Stimulated activated CD8-positive, alpha-beta memory T cell treated with anti-CD3 and anti-CD28 coated beads, Interleukin-7, amount 100 ng/mL, for 24 hours (primary cell): ENCODE measurements around the gene SLC25A25.
"Not testable (repeated sequence)": the region's sequence is repeated elsewhere in the genome, so short reads cannot be mapped to it uniquely, and the experiment has no call there.

Experiments
- DNase-seq: peaks from one replicate; pipeline ENCODE4 v3.0.0-alpha.2; 2020; ENCODE audit warnings: low read depth

The SLC25A25 gene

GRCh38 chr9:128124873-128125579 is 57.0 kb downstream of the SLC25A25 start:
- DNase-seq: no peak

- no peak for DNase-seq
Measured at GRCh38 chr9:128125580-128126354, 57.7 kb downstream of the SLC25A25 start.

GRCh38 chr9:128127568-128127989 is 59.5 kb downstream of the SLC25A25 start, which contains the start of gene PTGES2:
Gene PTGES2, minus strand, starts transcription at chr9:128127729. Its CDS starts 12 bp downstream, at chr9:128127717.
- DNase-seq: peak; percentile 57

- peak; percentile 65 for DNase-seq
Measured at GRCh38 chr9:128127990-128128835, 60.2 kb downstream of the SLC25A25 start.

- DNase-seq: no peak
Measured at GRCh38 chr9:128128836-128129590, 61.0 kb downstream of the SLC25A25 start.

GRCh38 chr9:128129976-128130590 is 62.1 kb downstream of the SLC25A25 start:
- not testable (repeated sequence) for DNase-seq

GRCh38 chr9:128130651-128131050 is 62.6 kb downstream of the SLC25A25 start:
- DNase-seq: not testable (repeated sequence)

- DNase-seq: not testable (repeated sequence)
Measured at GRCh38 chr9:128131346-128131745, 63.3 kb downstream of the SLC25A25 start.

GRCh38 chr9:128132139-128132538 is 64.1 kb downstream of the SLC25A25 start:
- DNase-seq: not testable (repeated sequence)

GRCh38 chr9:128135561-128135960 is 67.5 kb downstream of the SLC25A25 start:
- DNase-seq: not testable (repeated sequence)

- DNase-seq: no peak
Measured at GRCh38 chr9:128136816-128137793, 69.1 kb downstream of the SLC25A25 start.

GRCh38 chr9:128138001-128138400 is 70.0 kb downstream of the SLC25A25 start:
- no peak for DNase-seq

GRCh38 chr9:128139621-128140020 is 71.6 kb downstream of the SLC25A25 start:
- no peak for DNase-seq

GRCh38 chr9:128141604-128142003 is 73.6 kb downstream of the SLC25A25 start:
- DNase-seq: no peak

GRCh38 chr9:128142061-128142460 is 74.0 kb downstream of the SLC25A25 start:
- no peak for DNase-seq

- no peak for DNase-seq
Measured at GRCh38 chr9:128142596-128142995, 74.6 kb downstream of the SLC25A25 start.

- DNase-seq: no peak
Measured at GRCh38 chr9:128143525-128144238, 75.7 kb downstream of the SLC25A25 start.

- DNase-seq: no peak
Measured at GRCh38 chr9:128144239-128145181, 76.5 kb downstream of the SLC25A25 start.
